Right atrium auricular region (tissue), 2 donors: ENCODE data around the gene TEAD1. TPM values are rescaled to one million over a fixed set of nuclear protein-coding genes. Genes with fewer than 3 reads are reported as not detected.

Source experiments
- DNase-seq: peaks from one replicate; pipeline ENCODE4 v3.0.0-alpha.2; 2019; ENCODE audit warnings: low spot score
- H3K27ac ChIP-seq, 2 donors: fragments of 200-600 bp; sonication (generic); 1 replicate in 1 of 2; 2 replicates in 1 of 2; pipeline ENCODE4 v1.5.1; 2016 to 2019
- H3K27me3 ChIP-seq, 2 donors: fragments of 200-600 bp; sonication (generic); one replicate each; pipeline versions ENCODE4 v1.5.1 to v1.6.0; 2017 to 2019
- H3K36me3 ChIP-seq: fragments of 200-600 bp; sonication (generic); one replicate; pipeline ENCODE4 v1.5.1; 2016
- H3K4me1 ChIP-seq, 2 donors: fragments of 200-600 bp; sonication (generic); one replicate each; pipeline versions ENCODE4 v1.5.1 to v1.6.0; 2017 to 2019
- H3K4me3 ChIP-seq, 2 donors: fragments of 200-600 bp; sonication (generic); 1 replicate in 1 of 2; 2 replicates in 1 of 2; pipeline ENCODE4 v1.5.1; 2017 to 2019; ENCODE audit warnings: mild to moderate bottlenecking in 1 of 2, moderate library complexity in 1 of 2
- H3K9me3 ChIP-seq, 2 donors: fragments of 200-600 bp; sonication (generic); one replicate each; pipeline ENCODE4 v1.5.1; 2019
- total RNA-seq, 2 donors: library from RNA; depleted of rRNA; stranded (reverse); fragments of >200 nt; gene quantifications; one replicate each; pipeline ENCODE4 v1.1.0, GENCODE V29; 2016
- TF ChIP-seq, protein P1 (sequence below), 2 donors: fragments of 200-600 bp; sonication (generic); IDR thresholded peaks; one replicate each; pipeline ENCODE4 v1.5.1; 2019; ENCODE audit warnings: antibody characterized with exemption in 2 of 2

TEAD1 gene
- total RNA-seq, 2 donors from 2014 or later, result 73.8 to 99.8 TPM

- Histone ChIP-seq H3K4me3 (no peak overlapping the region), H3K27me3 (no peaks in the 10 kb centered on the region), H3K9me3 (no peaks in the 10 kb centered on the region), H3K27ac (peak overlapping the region; percentile 32 to 57), H3K4me1 (peaks cover 0 to 35% of the 10 kb centered on the region in 2 donors), H3K36me3 (no peaks in the 10 kb centered on the region)
- TF ChIP-seq, protein P1, sequence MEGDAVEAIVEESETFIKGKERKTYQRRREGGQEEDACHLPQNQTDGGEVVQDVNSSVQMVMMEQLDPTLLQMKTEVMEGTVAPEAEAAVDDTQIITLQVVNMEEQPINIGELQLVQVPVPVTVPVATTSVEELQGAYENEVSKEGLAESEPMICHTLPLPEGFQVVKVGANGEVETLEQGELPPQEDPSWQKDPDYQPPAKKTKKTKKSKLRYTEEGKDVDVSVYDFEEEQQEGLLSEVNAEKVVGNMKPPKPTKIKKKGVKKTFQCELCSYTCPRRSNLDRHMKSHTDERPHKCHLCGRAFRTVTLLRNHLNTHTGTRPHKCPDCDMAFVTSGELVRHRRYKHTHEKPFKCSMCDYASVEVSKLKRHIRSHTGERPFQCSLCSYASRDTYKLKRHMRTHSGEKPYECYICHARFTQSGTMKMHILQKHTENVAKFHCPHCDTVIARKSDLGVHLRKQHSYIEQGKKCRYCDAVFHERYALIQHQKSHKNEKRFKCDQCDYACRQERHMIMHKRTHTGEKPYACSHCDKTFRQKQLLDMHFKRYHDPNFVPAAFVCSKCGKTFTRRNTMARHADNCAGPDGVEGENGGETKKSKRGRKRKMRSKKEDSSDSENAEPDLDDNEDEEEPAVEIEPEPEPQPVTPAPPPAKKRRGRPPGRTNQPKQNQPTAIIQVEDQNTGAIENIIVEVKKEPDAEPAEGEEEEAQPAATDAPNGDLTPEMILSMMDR (IDR thresholded peaks at IDR 0.05), result no peak
- no peak for DNase-seq
Measured at GRCh38 chr11:12862696-12863469, 188.7 kb downstream of the TEAD1 start.

GRCh38 chr11:12863605-12864121 is 189.4 kb downstream of the TEAD1 start:
- DNase-seq, result no peak
- no peaks in the 10 kb centered on the region for H3K36me3 ChIP-seq
- H3K4me1 ChIP-seq, result peaks cover 0 to 43% of the 10 kb centered on the region in 2 donors
- TF ChIP-seq, protein P1 (IDR thresholded peaks at IDR 0.05), result no peak
- peak overlapping the region; percentile 32 to 57 for H3K27ac ChIP-seq
- H3K27me3 ChIP-seq, result no peaks in the 10 kb centered on the region
- H3K4me3 ChIP-seq, result no peak overlapping the region
- no peaks in the 10 kb centered on the region for H3K9me3 ChIP-seq

DNA sequence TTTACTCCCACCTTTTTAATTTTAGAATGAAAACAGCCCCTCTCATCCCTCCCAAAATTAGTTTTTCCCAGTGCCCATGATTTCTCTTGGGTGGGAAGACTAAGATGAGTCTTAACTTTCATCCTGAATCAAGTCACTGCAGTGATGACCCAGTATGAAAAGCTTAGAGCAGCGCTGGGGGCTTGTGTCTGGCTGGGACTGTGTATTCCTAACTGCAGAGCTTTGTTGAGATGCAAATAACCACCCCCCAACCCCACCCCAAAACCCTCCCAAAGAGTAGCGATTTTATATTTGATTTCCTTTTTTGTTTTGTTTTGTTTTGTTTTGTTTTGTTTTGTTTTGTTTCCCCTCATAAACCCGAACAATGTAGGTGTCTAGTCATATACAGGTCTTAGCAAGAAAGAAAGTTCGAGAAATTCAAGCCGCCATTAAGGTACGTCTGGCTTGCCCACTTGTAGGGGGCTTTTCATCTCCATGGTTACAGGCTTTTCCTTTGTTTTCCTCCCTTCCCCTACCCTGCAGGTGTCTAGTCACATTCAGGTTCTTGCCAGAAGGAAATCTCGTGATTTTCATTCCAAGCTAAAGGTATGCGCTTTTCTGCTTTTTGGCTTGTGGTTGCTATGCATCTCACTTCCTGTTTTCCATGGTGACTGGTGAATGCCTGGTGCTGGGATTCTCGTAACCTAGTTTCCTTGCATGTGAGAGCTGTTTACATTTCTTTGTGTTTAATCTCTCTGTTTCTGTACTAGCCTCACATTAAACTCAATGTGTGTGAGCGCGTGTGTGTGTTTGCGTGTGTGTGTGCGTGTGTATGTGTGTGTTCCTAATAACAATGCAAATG is 190.3 kb downstream of the TEAD1 start:
- no peak for DNase-seq
- Histone ChIP-seq H3K9me3 (no peaks in the 10 kb centered on the region), H3K27ac (no peak overlapping the region), H3K4me1 (peaks cover 0 to 47% of the 10 kb centered on the region in 2 donors), H3K4me3 (no peak overlapping the region), H3K27me3 (no peaks in the 10 kb centered on the region), H3K36me3 (no peaks in the 10 kb centered on the region)
- TF ChIP-seq, protein P1 (IDR thresholded peaks at IDR 0.05), result no peak

DNA sequence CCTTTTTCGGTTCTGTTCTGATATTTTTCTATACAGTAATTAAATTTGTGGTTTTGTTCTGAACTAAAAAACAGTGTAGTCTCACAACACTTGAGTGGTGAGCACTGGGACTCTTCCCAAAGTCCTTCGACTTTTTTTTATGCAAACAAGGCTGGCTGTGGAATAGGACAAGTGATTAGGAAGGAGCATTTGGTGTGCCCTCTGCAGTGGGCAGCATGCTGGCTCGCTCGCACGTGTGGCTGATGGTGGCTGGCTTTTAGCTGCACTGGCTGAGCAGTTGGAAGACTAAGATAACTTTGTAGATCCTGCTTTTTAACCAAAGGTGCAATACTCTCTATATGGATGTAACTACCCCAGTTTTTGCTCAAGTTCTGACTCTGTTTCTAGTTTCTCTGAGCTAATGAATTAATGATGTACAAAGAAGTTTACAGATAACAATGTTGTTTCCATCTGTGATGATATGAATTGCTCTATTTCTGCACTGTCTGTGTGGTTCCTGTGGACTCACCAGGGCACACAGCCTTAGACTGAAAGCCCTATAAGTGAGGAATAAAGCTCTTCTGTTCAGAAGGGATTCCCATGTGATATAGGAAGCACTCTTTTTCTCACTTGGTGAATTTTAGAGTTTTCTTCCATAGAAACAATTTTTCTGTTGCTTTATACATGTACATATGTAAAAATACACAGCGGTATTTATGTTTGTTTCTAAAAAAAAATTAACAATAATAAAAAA is 191.8 kb downstream of the TEAD1 start:
- H3K9me3 ChIP-seq, result no peaks in the 10 kb centered on the region
- H3K4me1 ChIP-seq, result peaks cover 0 to 36% of the 10 kb centered on the region in 2 donors
- H3K27me3 ChIP-seq, result no peaks in the 10 kb centered on the region
- TF ChIP-seq, protein P1 (IDR thresholded peaks at IDR 0.05), result no peak
- no peak overlapping the region for H3K27ac ChIP-seq
- no peak overlapping the region for H3K4me3 ChIP-seq
- no peak for DNase-seq
- H3K36me3 ChIP-seq, result no peaks in the 10 kb centered on the region

DNA sequence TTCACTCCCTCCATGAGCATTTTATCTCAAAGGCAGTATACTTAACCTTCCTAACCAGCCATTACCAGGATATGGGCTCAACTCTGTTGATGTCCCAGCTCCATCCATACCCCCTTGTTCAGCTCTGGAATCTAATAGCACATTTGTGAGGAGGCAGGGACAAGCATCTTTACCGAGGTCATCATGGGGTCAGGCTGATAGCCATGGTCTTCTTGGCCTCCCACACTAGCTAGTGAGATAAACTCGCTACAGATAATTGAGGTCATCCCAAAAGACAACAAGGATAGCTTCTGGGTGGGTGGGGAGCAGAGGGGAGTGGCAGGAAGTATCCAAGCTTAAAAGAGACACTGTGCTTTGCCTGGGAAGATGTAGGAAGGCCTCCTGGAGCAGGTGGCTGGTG is 193.3 kb downstream of the TEAD1 start:
- Histone ChIP-seq H3K9me3 (no peaks in the 10 kb centered on the region), H3K27ac (no peak overlapping the region), H3K4me1 (peaks cover 0 to 35% of the 10 kb centered on the region in 2 donors), H3K4me3 (no peak overlapping the region), H3K36me3 (no peaks in the 10 kb centered on the region), H3K27me3 (no peaks in the 10 kb centered on the region)
- TF ChIP-seq, protein P1 (IDR thresholded peaks at IDR 0.05), result no peak
- DNase-seq, result no peak
